Hindlimb muscle (tissue), 1 donor: ENCODE measurements around the gene LETM1. TPM values are rescaled to one million over a fixed set of nuclear protein-coding genes. Genes with fewer than 3 reads are reported as not detected.

Experiments used
- DNase-seq: peaks from one replicate; pipeline ENCODE4 v3.0.0-alpha.2; 2013
- polyA plus RNA-seq: library from polyadenylated mRNA; unstranded; fragments of 120-200 nt; gene quantifications from one replicate; pipeline ENCODE4 v1.2.1, GENCODE V29; 2013; ENCODE audit not compliant: insufficient read length

LETM1 gene
- polyA plus RNA-seq, 1 donor, result 19.7 TPM

DNA sequence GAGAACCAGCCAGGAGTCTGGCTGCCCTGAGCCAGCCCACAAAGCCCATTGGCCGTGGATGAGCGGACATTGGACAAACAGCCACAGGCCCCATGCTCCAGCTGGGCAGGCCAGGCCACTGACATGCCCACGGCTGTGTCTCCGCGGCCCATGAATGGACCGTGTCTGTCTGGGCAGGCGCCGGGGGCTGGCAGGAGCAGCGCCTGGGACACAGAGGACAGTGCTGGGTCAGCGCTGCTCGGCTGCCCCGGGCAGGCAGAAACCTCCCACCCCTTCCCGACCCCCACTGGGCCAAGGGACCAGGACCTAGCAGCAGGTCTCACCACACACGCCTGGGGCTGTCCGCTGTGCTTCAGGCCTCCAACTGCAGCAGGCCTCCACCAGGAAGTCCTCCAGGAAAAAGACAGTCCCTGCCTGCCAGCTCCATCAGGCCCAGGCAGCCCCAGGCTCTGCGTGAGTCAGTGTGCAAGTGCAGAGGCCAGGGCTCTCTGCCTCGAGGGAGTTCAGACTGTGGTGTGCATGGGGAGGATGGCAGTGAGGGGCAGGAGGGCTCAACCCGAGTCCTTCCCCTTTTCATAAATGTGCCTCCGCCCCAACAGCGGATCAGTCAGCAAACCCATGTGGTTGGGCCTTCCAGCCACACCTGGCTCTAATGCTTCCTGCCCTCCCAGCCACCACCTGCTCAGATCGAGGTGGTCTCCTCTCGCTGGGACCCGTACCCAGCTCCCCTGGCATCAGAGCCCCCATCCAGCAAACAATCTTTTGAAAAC, 80.0 kb downstream of the LETM1 start:
- DNase-seq, result no peak

DNA sequence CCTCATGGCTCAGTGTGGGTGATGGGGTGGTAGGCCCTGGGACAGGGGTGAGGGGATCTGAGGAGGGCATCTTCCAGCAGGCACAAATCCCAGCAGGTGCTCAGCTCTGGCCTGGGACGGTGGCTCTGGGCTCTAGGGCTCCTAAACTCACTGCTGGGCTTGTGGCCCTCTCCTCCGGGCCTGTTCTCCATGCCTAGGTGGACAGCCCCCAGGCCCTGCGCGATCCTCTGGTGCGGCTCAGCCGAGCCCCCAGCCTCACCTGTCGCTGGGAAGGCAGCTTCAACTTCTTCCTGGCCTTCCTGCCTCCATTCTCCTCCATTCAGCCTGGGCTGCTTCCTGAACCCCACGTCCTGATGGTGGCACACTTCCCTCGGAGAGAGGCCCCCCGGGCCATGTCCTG, 82.2 kb downstream of the LETM1 start:
- no peak for DNase-seq

DNA sequence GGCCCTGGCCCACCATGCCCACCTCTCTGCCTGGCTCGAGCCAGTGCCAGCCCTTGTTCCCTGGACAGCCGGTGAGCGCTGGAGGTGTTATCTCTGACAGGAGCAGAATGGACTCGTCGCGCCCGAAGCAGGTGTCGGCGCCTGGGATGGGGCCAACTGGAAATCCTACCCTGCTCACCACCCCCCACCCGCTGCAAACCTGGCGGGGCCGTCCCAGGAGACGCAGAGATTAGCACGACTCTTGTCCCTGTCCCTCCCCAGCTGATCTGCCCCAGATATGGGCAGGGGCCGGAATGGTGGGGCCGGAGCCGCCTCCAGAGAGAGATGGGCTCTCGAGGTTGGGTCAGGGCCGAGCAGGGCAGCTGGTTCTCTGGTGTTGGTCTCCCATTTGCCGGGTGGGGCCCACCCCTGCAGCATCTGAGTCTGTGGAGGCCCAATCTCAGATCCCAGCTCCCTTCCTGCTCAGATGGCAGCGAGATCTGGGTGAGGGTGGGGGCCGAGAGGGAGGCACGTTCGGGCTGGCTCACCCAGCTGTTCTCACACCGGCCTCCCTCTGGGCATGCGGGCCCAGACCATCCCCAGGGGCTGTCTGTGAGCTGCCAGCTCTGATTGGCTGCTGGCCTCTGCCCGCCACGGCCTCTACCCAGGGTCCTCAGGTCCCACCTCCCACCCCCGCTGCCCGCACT, 83.0 kb downstream of the LETM1 start:
- no peak for DNase-seq

DNA sequence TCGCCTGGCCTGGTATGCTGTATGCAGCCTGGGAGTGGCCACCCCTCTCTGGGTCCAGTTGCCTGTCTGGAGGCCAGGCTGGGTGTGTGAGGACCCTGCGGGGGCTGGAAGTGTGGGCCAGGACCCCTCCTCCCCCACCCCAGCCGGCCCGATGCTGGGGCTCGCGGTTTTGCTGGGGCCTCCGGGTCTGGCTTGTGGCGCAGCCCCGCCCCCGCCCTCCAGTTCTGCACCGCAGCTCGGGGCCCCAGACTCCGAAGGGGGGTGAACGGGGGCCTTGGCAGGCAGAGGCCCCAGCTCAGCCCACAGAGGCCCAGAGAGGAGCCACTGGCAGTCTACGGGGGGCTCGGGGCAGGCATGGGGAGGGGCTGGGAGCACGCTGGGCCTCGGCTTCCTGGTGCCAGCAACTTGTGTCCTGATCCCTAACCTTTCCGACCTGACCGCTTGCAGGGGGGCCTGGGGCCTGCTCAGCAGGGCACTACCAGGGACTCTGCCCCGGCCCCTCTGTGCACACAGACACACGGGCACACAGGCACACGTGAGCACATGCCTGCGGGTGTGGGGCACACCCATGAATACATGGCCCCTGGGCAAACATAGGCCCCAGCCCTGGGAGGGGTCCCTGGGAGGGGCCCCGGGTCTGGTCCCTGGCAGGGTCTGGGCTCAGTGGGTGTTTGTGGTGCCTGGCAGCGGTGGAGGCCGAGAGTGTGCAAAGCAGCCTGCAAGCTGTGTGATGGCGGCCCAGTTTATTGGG, 84.2 kb downstream of the LETM1 start:
- no peak for DNase-seq

DNA sequence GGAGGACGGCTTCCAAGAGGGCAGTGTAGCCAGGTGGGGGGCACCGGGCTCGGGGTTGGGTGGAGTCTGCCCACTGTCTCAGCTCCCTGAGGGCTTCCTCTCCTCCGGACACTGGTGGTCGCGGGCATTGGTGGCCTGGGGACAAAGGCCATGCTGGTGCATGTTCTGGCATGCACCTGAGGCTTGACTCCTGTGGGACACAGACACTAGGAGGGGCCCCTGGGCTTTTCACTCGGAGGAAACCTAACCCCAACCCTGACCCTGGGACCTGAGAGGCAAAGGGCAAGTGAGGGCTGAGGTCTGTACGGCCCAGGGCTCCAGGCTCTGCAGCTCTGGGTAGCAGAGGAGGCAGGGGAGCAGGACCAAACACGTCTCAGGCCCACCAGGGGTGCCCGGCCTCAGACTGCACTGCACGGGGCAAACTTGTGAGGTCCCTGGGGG, 85.1 kb downstream of the LETM1 start:
- no peak for DNase-seq

DNA sequence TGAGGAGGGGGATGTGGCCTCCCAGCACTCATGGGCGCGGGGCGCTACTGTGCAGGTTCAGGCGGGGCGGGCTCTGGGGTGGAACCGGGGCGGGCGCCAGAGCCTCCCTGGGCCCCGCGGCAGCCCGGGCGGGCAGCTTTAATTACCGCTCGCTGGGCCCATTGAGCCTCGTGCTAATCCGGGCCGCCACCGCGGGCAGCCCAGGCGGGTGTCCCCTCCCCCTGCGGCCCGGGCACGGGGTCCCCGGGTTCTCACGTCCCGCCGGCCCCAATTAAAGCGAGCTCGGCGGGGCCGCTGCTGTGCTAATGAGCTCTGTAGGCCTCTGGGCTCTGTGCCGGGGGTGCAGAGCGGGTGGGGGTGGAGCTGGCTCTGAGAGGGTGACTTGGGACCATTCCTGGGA, 85.7 kb downstream of the LETM1 start:
- DNase-seq, result no peak

DNA sequence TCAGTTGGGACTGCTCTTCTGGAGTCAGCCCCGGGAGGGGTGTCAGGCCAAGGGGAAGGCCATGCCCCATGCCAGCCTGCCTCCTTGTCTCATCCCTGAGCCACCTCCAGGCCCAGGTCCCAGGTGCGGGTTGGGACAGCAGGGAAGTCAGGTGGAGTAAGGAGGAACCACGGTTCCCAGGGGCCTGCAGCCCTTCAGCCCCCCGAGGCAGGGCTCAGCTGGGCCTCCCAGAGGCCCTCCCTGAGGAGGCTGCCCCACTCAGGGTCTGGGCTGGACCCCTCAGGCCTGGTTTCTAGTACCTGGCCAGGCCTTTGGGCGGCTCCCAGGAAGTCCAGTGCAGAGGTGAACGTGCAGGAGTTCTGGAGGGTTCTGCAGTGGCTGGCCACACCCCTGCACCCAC, 86.3 kb downstream of the LETM1 start:
- no peak for DNase-seq

DNA sequence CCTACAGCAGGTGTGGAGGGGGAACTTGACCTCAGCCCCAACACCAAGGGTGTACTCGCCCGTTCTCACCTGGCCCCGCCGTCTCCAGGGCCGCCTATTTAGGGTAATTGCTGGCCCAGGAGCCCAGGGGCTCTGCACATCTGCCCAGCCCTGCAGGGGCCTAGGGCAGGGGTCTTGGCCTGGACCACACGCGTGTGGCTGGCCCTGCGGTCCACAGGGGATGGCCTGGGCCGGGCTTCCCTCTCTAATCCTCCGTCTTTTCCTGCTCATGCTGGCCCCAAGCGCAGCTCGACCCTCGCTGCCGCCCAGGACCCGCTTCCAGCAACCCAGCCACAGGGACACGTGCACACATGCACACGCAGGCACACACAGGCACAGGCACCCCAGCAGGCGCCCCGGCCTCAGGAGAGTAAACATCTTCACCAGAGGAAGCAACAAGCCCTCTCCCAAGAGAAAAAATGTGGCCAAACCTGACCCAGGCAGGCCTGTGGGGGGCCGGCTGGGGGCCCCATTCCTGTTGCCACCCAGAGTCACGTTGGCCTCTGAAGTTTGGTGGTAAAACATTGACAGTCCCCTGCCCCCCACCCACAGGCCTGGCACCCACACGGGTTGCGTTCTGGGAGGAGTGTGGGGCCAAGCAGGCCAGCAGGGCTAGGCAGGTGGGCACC, 87.5 kb downstream of the LETM1 start:
- DNase-seq, result no peak

DNA sequence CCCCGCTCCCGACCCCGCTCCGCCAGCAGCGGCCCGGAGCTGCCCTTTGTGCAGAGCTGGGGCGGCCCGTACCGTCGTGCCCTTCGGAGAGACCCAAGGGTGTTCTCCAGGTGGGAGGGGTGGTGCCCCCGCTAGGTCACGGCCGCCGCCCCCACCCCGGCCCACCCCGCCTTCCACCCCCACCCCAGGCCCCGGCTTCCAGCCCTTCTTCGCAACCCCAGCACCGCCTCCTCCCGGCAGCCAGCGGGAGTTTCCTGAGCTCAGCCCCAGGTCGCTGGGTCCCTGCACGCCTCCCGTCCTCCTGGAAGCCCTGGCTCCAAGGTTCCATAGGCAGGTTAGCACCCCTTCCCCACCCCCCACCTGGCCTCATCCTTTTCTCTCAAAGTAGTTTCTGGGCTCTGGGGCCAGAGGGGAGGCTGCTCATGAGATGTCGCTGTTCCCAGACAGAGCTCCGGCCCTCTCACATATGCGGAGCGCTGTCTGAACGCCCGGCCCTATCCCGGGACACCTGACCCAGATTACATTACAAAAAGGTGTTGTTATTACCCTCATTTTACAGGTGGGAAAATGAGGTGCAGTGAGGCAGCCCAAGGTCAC, 88.1 kb downstream of the LETM1 start:
- no peak for DNase-seq

DNA sequence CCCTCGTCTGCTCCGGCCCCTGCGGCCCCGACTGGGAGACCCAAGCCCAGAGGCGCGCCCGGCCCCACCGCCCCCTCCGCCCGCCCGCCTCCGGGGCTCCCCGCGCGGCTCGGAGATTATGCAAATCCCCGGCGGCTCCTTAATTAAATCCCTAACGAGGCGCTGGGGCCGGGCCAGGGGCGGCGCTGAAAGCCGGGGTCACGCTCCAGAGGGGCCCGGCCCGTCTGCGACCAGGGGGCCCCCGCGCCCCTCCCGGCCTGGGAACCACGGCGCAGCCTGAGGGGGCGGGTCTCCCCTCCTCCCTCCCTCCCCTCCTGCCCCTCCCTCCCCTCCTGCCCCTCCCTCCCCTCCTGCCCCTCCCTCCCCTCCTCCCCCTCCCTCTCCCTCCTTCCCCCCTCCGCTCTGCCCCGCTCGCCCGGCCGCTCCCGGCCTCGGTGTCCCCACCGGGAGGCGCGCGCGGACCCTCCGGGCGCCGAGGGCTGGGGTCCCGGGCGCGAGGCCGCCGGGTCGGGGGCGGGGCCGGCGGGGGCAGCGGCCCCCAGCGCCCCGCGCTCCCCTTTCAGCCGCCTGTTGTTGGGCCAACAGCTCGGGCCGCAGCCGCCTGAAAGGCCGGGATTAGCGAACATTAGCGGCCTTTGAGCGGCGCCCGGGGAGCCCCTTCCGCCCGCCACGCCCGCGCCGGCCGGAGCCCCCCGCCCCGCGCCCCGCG, 88.7 kb downstream of the LETM1 start:
- no peak for DNase-seq

DNA sequence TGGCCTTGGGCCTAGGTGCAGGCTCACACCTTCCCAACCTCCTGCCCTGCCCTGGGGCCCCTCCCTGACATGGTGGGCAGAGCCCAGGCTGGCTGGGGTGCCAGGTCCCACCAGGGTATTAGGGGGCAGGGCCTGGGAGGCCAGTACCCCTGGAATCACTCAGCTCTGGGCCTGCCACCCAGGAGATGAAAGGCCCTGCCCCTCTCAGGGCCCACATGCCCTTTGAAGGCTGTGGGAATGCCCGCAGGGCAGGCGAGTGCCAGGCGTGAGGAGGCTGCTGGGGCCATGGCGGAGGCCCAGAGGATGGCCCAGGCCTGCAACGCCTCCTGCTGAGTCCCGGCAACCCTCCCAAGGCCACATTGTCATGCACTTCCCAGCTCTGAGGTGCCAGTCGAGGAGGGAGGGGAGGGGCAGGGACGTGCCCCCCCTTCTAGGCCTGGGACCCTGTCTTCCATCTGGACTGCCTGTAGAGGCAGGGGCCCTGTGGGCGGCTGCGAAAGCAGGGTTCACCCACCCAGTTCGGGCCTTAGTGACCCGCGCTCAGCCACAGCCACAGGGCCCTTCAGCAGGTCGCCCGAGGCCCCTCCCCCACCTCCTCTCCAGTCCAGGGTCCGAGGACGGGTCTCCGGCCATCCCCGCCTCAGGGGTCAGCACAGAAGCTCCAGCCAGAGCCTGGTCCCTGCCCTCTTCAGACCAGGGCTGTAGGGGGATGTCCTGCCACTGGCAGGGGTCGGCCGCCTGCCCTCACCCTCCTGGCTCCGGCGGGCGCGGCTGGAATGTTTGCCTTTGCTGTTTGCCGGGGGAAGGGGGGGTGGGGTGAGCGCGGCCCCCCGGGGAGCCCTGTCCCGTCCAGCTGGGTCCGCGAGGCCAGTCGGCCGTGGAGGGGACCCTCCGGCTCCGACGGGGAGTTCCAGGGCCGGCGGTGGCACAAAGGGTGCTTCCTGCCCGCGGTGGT, 89.6 kb downstream of the LETM1 start:
- DNase-seq, result no peak

DNA sequence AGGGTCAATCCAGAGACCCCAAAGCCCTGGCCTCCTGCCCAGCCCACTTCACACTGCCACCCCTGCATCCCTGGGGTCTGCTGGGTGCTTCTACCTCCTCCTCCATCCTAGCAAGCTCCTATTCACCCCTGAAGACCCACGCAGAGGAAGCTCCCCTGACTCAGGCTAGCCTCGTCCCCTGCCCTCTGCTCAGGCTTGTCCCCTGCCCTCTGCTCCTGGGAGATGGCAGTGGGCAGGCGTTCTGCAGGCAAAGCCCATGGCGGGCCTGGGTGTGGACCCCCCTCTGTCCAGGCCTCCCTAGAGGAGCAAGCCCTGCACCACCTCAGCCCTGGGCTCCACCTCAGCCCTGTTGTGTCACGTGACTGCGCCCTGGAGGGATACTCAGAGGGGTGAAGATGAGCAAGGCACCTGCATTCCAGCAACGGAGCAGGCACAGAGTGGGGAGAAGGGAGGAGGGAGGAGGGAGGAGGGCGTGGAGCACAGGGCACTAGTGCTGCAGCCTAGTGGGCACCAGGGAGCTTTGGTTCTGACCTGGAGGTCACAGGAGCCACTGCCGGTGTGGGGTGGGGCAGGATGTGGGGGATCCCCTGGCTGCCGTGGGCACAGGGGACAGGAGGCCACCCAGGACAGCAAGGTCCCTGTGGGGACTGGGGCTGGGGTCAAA, 90.4 kb downstream of the LETM1 start:
- no peak for DNase-seq

DNA sequence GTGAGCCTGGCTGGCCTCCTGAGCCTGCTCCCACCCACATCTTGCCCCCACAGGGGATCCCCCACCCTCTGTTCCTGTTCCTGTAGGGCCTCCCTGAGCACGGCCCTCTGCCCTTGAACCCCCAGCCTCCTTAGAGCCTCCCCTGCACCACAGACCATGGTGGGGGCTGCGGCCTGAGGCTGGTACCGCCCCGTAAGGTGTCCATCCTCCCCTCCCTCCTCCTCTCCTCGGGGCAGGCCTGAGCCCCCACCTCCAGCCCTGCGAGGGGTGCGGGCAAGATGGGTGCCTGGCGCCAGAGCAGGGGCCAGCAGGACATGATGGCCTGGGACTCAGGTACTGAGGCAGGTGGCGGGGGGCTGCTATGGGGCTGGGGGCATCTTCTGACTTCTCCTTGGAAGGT, 91.3 kb downstream of the LETM1 start:
- DNase-seq, result no peak

DNA sequence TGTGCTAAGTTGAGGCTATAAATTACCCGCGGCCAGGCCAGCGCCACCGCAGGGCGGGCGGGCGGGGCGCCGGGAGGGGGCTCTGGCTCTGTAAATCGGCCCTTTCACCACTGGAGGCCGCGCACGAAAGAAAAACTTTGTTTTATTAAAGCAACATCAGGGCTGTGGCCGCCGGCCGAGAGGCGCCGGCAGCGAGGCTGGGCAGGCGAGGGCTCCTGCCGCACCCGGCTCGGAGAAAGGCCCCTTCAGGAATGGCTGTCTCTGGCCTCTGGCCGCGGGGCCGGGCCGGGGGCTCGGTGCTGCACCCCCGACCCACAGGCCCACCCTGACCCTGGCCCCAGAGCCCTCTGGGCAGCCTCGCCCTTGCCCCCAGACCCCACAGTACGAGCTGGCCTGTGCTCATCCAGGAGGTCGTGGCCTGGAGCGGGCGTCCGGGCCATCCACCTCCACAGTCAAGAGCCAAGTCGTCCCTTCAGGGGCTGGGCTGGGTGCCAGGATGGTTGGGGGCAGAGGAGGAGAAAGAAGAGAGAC, 92.3 kb downstream of the LETM1 start:
- DNase-seq, result no peak

DNA sequence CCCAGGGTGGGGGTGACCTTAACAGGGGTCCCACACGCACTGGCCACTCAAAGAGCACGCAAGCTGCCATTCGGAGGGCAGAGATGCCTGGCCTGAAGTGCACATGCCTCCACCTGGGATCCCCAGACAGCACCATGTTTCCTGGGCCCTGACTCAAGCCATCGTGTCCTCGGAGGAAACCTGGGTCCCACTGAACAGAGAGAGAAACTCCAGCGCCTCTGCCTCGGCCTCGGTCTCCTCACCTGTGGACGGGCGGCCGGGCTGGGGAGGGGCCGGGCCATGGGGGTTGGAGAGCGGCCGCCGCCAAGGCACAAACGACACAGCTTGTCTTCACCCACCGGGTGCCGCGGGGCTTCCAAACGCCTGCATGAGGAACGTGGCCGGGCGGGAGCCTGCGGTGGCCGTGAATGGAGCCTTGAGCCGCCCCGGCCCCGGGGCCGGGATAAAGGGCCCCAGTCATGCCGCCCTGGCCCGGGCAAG, 92.8 kb downstream of the LETM1 start:
- DNase-seq, result no peak

DNA sequence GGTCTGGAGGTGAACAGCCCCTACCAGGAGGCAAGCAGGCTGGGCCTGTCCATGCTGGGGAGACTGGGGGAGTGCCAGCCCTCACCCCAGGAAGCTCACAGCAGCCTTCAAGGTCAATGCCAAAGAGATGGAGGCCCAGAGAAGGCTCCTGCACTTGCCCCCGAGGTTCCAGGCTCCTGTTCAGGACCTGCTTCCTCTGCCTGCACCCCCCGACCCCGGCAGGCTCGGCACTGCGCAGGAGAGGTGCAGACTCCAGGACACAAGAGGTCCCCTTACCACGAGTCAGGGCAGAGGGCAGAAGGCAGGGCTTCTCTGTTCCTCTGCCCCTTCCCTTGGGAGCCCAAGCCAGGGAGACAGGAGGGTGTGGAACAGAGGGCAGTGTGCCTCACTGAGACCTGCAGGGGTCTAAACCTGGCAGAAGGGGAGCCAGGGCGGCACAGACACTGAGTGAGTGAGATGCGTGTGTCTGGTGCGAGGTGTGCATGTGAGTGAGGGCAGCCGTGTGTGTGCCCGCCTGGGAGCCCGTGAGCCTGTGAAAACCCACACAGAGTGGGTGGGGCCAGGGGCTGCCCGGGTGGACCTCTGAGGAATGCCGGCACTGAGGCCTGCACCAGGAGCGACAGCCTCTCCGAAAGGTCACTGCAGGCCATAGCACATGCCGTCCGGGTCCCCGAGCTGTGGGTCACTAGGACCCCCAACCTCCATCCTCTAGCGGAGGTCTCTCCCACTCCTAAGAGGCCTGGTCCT, 93.5 kb downstream of the LETM1 start:
- no peak for DNase-seq
